ENCODE measurements around the gene STAB1. TPM values are rescaled to one million over a fixed set of nuclear protein-coding genes. Genes with fewer than 3 reads are reported as not detected.

Gene STAB1
- total and polyA plus RNA-seq, 2 of the 13 experiments (the other 11 are each of a cell fraction or from before 2014, with no cell fraction given), result 0.09 to 0.34 TPM

- Histone ChIP-seq H3K27ac (ENCODE audit: extremely low read length, insufficient read depth, low read length) (no peak overlapping the region), H3K9me3 (ENCODE audit: low read length) (no peaks in the 10 kb centered on the region), H2AFZ (ENCODE audit: low read length) (no peak overlapping the region), H3K4me2 (ENCODE audit: low read depth, low read length) (no peak overlapping the region), H3K27me3 (ENCODE audit: control insufficient read depth in 1 of 2, insufficient read depth in 2 of 2, low read length in 2 of 2) (no peaks in the 10 kb centered on the region), H4K20me1 (ENCODE audit: insufficient read depth, low read length) (no peaks in the 10 kb centered on the region), H3K36me3 (replicated peaks in 1 of 2; ENCODE audit: control insufficient read depth in 1 of 2, insufficient read depth in 2 of 2, low read length in 2 of 2) (peaks cover 47 to 85% of the 10 kb centered on the region in 2 experiments), H3K9ac (ENCODE audit: insufficient read depth, low read depth, low read length) (no peak overlapping the region), H3K4me1 (ENCODE audit: insufficient read depth, low read length) (no peaks in the 10 kb centered on the region), H3K4me3 (replicated peaks in 1 of 3; ENCODE audit: insufficient read depth in 1 of 3, low read depth in 2 of 3, low read length in 3 of 3) (no peak overlapping the region), H3K79me2 (ENCODE audit: insufficient read depth, low read length) (no peaks in the 10 kb centered on the region)
- CTCF ChIA-PET (ENCODE audit: low intra/inter-chr PET ratio, low total read pairs), result no interaction called here
- in situ Hi-C loops (cut with HindIII; ENCODE audit: extremely low pct_ligation_motif_present, low pct_unique_long_range_greater_than_20kb), result no loop called here
- intact Hi-C loops (cut with micrococcal nuclease; ENCODE audit: unreplicated experiment), result no loop called here
- WGBS (ENCODE audit: low lambda C conversion rate), result 98% methylated on average over 6 of the region's 6 CpGs
- POLR2A ChIA-PET, result no interaction called here
- BruUV-seq (replicated peaks), result no TSS peak
- FAIRE-seq (no peak), DNase-seq (ENCODE audit: low spot score) (no peak), ATAC-seq (no peak)
- TF ChIP-seq ZNF225 (CRISPR knock-in tag; IDR thresholded peaks at IDR 0.05) (no peak), ZBED4 (CRISPR knock-in tag; IDR thresholded peaks at IDR 0.05; ENCODE audit: borderline replicate concordance) (no peak), SAP130 (CRISPR knock-in tag; IDR thresholded peaks at IDR 0.05; ENCODE audit: low read depth) (no peak), ZHX2 (IDR thresholded peaks at IDR 0.05; ENCODE audit: low read depth) (no peak), ZHX2 (CRISPR knock-in tag; IDR thresholded peaks at IDR 0.05; ENCODE audit: borderline replicate concordance) (no peak), SNRNP70 (IDR thresholded peaks at IDR 0.05; ENCODE audit: low read depth, low read length) (no peak), SRF (IDR thresholded peaks at IDR 0.05; ENCODE audit: low read depth, low read length) (no peak), SMARCE1 (IDR thresholded peaks at IDR 0.05; ENCODE audit: borderline replicate concordance) (no peak), ZNF460 (CRISPR knock-in tag; IDR thresholded peaks at IDR 0.05; ENCODE audit: borderline replicate concordance) (no peak), SP4 (CRISPR knock-in tag; IDR thresholded peaks at IDR 0.05) (no peak), ZNF770 (CRISPR knock-in tag; IDR thresholded peaks at IDR 0.05) (no peak), ZNF790 (CRISPR knock-in tag; IDR thresholded peaks at IDR 0.05; ENCODE audit: borderline replicate concordance) (no peak), SALL2 (CRISPR knock-in tag; IDR thresholded peaks at IDR 0.05) (no peak), GATAD2A (CRISPR knock-in tag; IDR thresholded peaks at IDR 0.05) (no peak)
These were observed 17.4 kb upstream of the STAB1 start for GRCh38 chr3:52477796-52478095.

Measured in HepG2 (cell line).